22Rv1 (cell line): ENCODE results near the gene CSRP2.

Source experiments
- H3K27ac ChIP-seq: fragments of 450-650 bp; 2 replicates; pipeline ENCODE4 v1.5.1; 2017
- ZFX ChIP-seq: fragments of 450-650 bp; IDR thresholded peaks from 2 replicates; pipeline ENCODE4 v1.6.1; 2017; ENCODE audit warnings: antibody characterized with exemption, borderline replicate concordance
- TF ChIP-seq, protein P1 (sequence below): fragments of 450-650 bp; IDR thresholded peaks from 2 replicates; pipeline ENCODE4 v1.5.1; 2017; ENCODE audit warnings: mild to moderate bottlenecking

Gene CSRP2

DNA sequence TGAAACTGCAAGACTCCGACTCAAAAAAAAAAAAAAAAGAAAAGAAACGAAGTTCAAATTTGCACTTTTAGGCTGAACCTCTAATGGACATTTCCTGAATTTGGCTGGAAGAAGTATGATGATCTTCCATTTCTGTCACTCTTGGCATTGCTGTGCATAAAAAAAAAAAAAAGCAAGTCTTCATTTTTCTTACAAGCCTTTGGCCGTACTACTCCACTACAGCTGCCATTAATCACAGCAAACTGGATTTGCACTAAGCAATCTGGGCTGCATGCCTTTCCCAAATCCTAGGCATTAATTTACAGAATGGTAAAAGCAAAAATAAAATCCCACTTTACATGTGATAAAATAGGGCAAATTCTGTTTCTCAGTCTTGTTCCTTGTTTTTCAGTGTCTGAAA, 7.1 kb downstream of the CSRP2 start:
- no peak overlapping the region for H3K27ac ChIP-seq
- TF ChIP-seq, protein P1, sequence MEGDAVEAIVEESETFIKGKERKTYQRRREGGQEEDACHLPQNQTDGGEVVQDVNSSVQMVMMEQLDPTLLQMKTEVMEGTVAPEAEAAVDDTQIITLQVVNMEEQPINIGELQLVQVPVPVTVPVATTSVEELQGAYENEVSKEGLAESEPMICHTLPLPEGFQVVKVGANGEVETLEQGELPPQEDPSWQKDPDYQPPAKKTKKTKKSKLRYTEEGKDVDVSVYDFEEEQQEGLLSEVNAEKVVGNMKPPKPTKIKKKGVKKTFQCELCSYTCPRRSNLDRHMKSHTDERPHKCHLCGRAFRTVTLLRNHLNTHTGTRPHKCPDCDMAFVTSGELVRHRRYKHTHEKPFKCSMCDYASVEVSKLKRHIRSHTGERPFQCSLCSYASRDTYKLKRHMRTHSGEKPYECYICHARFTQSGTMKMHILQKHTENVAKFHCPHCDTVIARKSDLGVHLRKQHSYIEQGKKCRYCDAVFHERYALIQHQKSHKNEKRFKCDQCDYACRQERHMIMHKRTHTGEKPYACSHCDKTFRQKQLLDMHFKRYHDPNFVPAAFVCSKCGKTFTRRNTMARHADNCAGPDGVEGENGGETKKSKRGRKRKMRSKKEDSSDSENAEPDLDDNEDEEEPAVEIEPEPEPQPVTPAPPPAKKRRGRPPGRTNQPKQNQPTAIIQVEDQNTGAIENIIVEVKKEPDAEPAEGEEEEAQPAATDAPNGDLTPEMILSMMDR = no peak
- TF ChIP-seq ZFX = no peak

DNA sequence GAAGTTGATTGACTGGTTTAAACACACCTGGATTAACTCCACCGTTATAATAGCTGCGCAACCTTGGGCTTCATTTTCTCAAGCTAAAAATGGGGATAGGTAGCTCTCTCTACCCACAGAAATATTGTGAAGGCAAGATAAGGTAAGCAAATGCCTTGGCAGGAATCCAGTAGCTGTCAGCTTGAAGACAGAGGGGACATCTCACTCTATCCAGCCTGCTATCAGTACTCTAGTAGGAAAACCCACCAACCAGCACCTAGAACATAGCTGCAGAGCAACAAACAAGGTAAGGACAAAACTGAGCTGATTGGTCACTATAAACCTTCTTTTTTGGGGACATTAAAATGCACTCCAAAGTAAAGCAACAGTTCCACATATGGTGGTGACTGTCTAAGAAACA, 7.7 kb downstream of the CSRP2 start:
- TF ChIP-seq, protein P1 = no peak
- no peak for TF ChIP-seq ZFX
- no peak overlapping the region for H3K27ac ChIP-seq

DNA sequence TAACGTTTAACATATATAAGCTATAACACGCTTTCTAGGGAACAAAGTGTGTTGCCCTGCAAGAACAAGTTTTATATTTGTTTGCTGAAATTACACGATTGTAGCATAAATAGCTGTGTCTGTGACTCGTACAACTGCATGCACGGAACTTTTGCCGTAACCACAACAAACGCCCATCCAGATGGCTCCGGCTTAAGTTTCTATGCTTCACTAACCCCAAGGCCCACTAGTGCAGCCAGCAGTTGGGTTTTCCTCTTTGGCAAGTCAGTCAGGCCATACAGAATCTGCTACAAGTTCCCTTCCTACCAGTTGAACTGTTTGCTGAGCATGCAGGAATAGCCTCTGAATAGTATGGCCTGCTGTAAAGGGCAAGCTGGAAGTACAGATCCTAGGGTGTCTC, 12.1 kb downstream of the CSRP2 start:
- no peak for TF ChIP-seq ZFX
- TF ChIP-seq, protein P1 = no peak
- H3K27ac ChIP-seq = no peak overlapping the region

DNA sequence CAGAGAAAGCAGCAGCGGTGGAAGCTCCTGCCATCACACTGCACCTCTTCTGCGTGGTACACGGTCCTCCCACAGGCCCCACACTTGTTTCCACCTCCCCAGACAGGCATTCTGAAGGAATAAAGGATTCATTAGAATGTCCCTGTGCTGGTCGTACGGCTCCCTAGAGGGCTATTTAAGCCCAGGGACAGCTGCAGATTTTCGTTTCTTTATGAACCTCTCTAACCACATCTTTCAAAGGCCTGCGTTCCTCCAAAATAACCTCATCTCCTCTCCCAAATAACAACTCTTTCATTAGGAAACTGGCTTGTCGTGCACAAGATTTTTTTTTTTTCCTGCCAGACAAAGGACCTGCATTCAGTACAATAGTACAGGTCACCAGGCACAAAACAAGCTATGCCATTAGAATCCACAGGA, 12.7 kb downstream of the CSRP2 start:
- TF ChIP-seq, protein P1 = no peak
- no peak for TF ChIP-seq ZFX
- no peak overlapping the region for H3K27ac ChIP-seq

DNA sequence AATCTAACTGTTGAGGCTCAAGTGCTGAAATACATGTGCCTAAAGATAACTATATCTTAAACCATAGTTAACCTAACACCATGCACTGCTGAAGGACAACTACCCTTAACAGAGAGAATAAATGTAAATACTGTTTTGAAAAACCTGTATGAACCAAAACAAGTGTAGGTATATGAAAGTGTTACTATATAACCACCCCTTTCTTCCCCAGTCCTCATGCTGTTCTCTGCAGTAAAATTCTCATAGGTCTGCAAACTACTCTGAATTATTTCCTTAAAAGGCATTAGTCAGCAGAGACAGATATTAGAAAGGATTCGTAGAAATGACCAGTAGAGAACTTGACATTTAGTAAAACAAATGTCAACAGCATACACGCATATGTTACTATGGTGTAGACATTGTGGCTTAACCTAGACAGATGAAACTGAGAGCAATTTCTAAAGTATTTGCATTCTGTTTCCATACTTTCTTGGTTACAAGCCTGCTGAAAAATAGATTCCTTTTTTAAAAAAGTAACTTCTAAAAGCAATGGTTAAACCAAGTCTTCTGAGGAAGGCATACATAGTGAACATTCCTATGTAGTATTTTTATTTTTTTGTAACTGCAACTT, 13.9 kb downstream of the CSRP2 start:
- H3K27ac ChIP-seq = no peak overlapping the region
- no peak for TF ChIP-seq ZFX
- TF ChIP-seq, protein P1 = no peak

DNA sequence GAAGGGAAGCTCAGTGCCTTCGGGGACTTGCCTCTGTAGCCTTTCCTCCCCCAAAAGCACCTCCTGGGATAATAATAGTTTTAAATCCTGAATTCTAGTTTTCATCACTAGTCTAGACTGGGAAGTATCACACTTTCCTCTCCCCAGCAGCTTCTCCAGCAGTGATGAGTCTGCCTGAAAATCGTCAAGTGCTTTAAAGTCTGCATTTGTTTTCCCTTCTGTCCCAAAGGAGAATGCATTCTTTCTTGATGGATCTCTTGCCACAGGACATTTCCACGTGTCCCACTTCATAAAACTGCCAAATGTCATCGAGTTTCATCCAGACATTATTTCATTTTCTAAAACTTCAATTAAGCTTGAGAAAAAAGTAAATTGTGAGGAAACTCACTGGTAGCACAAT, 15.0 kb downstream of the CSRP2 start:
- no peak overlapping the region for H3K27ac ChIP-seq
- TF ChIP-seq ZFX = no peak
- TF ChIP-seq, protein P1 = no peak

DNA sequence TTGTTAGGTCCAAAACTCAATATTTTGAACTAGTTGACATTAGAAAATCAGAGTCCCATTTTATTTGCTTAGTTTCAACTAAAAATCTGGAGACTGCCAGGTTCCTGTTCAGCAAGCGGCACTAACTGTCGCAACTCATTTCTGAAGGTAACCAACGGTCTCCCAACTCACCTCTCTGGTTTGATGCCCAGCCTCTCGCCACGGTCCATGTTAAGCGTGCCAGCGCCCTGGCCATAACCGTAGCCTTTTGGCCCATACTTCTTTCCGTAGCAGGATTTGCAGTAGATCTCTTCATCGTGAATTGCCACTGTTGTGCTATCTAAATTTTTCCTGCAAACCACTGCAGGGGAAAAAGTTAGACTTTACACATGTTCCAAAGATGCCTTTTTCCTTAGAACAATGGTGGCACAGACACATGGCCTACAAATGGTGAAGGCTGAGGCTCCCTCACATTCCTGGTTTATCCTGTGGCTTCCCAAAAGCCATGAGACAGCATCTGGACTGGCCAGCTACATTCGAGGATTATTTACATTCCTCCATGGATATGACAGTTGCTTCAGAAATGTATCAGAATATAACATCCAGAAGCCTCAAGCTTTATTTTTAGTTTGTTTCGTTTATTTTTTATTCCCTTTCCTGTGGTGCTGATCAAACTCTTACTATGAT, 15.7 kb downstream of the CSRP2 start:
- TF ChIP-seq, protein P1 = no peak
- no peak for TF ChIP-seq ZFX
- no peak overlapping the region for H3K27ac ChIP-seq
